ENCODE results near the gene SNX10. TPM values are rescaled to one million over a fixed set of nuclear protein-coding genes. Genes with fewer than 3 reads are reported as not detected.

The SNX10 gene
- total RNA-seq, 2 donors from 2014 or later = 13.2 to 19.3 TPM

GRCh38 chr7:26398756-26399509 lies 107.3 kb downstream of the SNX10 start:
- peak overlapping the region; percentile 89 for H3K27ac Mint-ChIP-seq
- Histone ChIP-seq H3K9me3 (ENCODE audit: control insufficient read depth, low read length) (no peaks in the 10 kb centered on the region), H3K27me3 (ENCODE audit: control insufficient read depth, insufficient read depth, low read length, poor library complexity, severe bottlenecking) (peaks cover 36% of the 10 kb centered on the region), H3K27ac (ENCODE audit: low read depth, low read length) (peak overlapping the region; percentile 99), H3K36me3 (ENCODE audit: control insufficient read depth, insufficient read depth, low read length) (no peaks in the 10 kb centered on the region), H3K9ac (ENCODE audit: extremely low read depth, low read length, poor library complexity, severe bottlenecking) (peak overlapping the region; percentile 39), H3K4me3 (ENCODE audit: low read length) (peak overlapping the region; percentile 80), H3K4me1 (ENCODE audit: control insufficient read depth, insufficient read depth, low read length) (no peaks in the 10 kb centered on the region)
- H3K4me1 Mint-ChIP-seq = peaks cover 15% of the 10 kb centered on the region
- 5 to 7% methylated on average over 28 to 52 of the region's 52 CpGs for WGBS, 2 experiments (ENCODE audit: insufficient coverage in 1 of 2, insufficient read length in 1 of 2)
- H3K36me3 Mint-ChIP-seq (ENCODE audit: low read depth) = no peaks in the 10 kb centered on the region
- H3K4me3 Mint-ChIP-seq = peak overlapping the region; percentile 78
- DNase-seq = peak; percentile 83
- TF ChIP-seq CTCF (conservative IDR thresholded peaks at IDR 0.05) = peak; percentile 67
- H3K9me3 Mint-ChIP-seq = no peaks in the 10 kb centered on the region
- peaks cover 10% of the 10 kb centered on the region for H3K27me3 Mint-ChIP-seq (ENCODE audit: insufficient read depth)

GRCh38 chr7:26399736-26400135 lies 108.1 kb downstream of the SNX10 start:
- TF ChIP-seq CTCF (conservative IDR thresholded peaks at IDR 0.05) = no peak
- Histone ChIP-seq H3K9me3 (ENCODE audit: control insufficient read depth, low read length) (no peaks in the 10 kb centered on the region), H3K27ac (ENCODE audit: low read depth, low read length) (peak overlapping the region; percentile 99), H3K9ac (ENCODE audit: extremely low read depth, low read length, poor library complexity, severe bottlenecking) (no peak overlapping the region), H3K4me1 (ENCODE audit: control insufficient read depth, insufficient read depth, low read length) (no peaks in the 10 kb centered on the region), H3K27me3 (ENCODE audit: control insufficient read depth, insufficient read depth, low read length, poor library complexity, severe bottlenecking) (peaks cover 35% of the 10 kb centered on the region), H3K4me3 (ENCODE audit: low read length) (no peak overlapping the region), H3K36me3 (ENCODE audit: control insufficient read depth, insufficient read depth, low read length) (no peaks in the 10 kb centered on the region)
- Mint-ChIP-seq H3K36me3 (ENCODE audit: low read depth) (no peaks in the 10 kb centered on the region), H3K4me3 (peak overlapping the region; percentile 78), H3K27me3 (ENCODE audit: insufficient read depth) (peaks cover 10% of the 10 kb centered on the region), H3K4me1 (peaks cover 15% of the 10 kb centered on the region), H3K27ac (no peak overlapping the region), H3K9me3 (no peaks in the 10 kb centered on the region)
- DNase-seq = no peak
- 97 to 100% methylated on average over 1 of the region's 1 CpG for WGBS, 2 experiments (ENCODE audit: insufficient coverage in 1 of 2, insufficient read length in 1 of 2)

- TF ChIP-seq CTCF (conservative IDR thresholded peaks at IDR 0.05) = no peak
- H3K4me1 Mint-ChIP-seq = peaks cover 5% of the 10 kb centered on the region
- H3K9me3 Mint-ChIP-seq = peaks cover 10% of the 10 kb centered on the region
- peaks cover 10% of the 10 kb centered on the region for H3K27me3 Mint-ChIP-seq (ENCODE audit: insufficient read depth)
- DNase-seq = no peak
- H3K4me1 ChIP-seq (ENCODE audit: control insufficient read depth, insufficient read depth, low read length) = no peaks in the 10 kb centered on the region
- no peaks in the 10 kb centered on the region for H3K36me3 ChIP-seq (ENCODE audit: control insufficient read depth, insufficient read depth, low read length)
- no peak overlapping the region for H3K27ac Mint-ChIP-seq
- H3K27ac ChIP-seq (ENCODE audit: low read depth, low read length) = no peak overlapping the region
- H3K4me3 Mint-ChIP-seq = no peak overlapping the region
- no peak overlapping the region for H3K4me3 ChIP-seq (ENCODE audit: low read length)
- no peaks in the 10 kb centered on the region for H3K9me3 ChIP-seq (ENCODE audit: control insufficient read depth, low read length)
- WGBS, 2 experiments (ENCODE audit: insufficient coverage in 1 of 2, insufficient read length in 1 of 2) = 89 to 100% methylated on average over 1 to 3 of the region's 3 CpGs
- no peaks in the 10 kb centered on the region for H3K36me3 Mint-ChIP-seq (ENCODE audit: low read depth)
- no peak overlapping the region for H3K9ac ChIP-seq (ENCODE audit: extremely low read depth, low read length, poor library complexity, severe bottlenecking)
- peaks cover 21% of the 10 kb centered on the region for H3K27me3 ChIP-seq (ENCODE audit: control insufficient read depth, insufficient read depth, low read length, poor library complexity, severe bottlenecking)
Observed at GRCh38 chr7:26403640-26404039, 112.0 kb downstream of the SNX10 start.
